Measurements from ENCODE around the gene CAV2.

DNA sequence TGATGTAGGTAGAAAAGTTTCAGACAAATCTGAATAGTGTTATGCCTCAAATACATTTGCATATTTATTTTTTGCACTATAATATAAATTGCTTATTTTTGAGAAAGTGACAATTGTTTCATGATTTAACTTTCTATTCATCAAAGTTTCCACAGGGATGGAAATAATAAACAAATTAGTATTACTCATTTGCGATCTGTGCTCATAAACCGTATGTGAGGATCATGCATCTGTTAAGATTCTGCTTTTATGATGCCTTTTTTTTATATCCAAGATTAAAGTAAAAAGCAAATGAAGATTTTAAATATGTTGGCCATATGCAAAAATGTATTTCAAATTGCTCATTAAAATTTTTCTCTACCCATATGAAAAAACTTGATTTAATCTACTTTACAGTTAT is 45.2 kb upstream of the CAV2 start:
- TF ChIP-seq, protein P1, sequence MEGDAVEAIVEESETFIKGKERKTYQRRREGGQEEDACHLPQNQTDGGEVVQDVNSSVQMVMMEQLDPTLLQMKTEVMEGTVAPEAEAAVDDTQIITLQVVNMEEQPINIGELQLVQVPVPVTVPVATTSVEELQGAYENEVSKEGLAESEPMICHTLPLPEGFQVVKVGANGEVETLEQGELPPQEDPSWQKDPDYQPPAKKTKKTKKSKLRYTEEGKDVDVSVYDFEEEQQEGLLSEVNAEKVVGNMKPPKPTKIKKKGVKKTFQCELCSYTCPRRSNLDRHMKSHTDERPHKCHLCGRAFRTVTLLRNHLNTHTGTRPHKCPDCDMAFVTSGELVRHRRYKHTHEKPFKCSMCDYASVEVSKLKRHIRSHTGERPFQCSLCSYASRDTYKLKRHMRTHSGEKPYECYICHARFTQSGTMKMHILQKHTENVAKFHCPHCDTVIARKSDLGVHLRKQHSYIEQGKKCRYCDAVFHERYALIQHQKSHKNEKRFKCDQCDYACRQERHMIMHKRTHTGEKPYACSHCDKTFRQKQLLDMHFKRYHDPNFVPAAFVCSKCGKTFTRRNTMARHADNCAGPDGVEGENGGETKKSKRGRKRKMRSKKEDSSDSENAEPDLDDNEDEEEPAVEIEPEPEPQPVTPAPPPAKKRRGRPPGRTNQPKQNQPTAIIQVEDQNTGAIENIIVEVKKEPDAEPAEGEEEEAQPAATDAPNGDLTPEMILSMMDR (IDR thresholded peaks at IDR 0.05), result no peak
- TF ChIP-seq POLR2A (IDR thresholded peaks at IDR 0.05) (no peak), EP300 (IDR thresholded peaks at IDR 0.05) (no peak)
